HepG2 (cell line): ENCODE results near the gene AAR2. TPM values are rescaled to one million over a fixed set of nuclear protein-coding genes. Genes with fewer than 3 reads are reported as not detected.
A peak's percentile ranks its signal among the peaks of the same experiment; 100 is the strongest.

Experiments
- FOXJ3 ChIP-seq: sonication (generic); formaldehyde crosslinking; IDR thresholded peaks from 2 replicates; pipeline ENCODE4 v1.4.0; 2020; ENCODE audit warnings: missing genetic modification reagents, mild to moderate bottlenecking, borderline replicate concordance
- HINFP ChIP-seq: sonication (generic); formaldehyde crosslinking; IDR thresholded peaks from 2 replicates; pipeline ENCODE4 v1.4.0; 2020; ENCODE audit warnings: low read depth, mild to moderate bottlenecking, missing genetic modification reagents
- HNRNPK ChIP-seq: fragments of 200-400 bp; formaldehyde crosslinking; IDR thresholded peaks from 2 replicates; pipeline ENCODE4 v1.6.1; 2018; ENCODE audit warnings: low read length, low read depth, moderate library complexity, mild to moderate bottlenecking; ENCODE audit not compliant: poor library complexity, severe bottlenecking
- HOXD1 ChIP-seq: sonication (generic); formaldehyde crosslinking; IDR thresholded peaks from 2 replicates; pipeline ENCODE4 v1.5.0; 2020; ENCODE audit warnings: missing genetic modification reagents
- IKZF5 ChIP-seq: IDR thresholded peaks from 2 replicates; pipeline ENCODE4 v1.6.1; 2018; ENCODE audit warnings: missing genetic modification reagents, mild to moderate bottlenecking, missing compliant biosample characterization
- NAIF1 ChIP-seq: sonication (generic); formaldehyde crosslinking; IDR thresholded peaks from 2 replicates; pipeline ENCODE4 v1.5.0; 2020; ENCODE audit warnings: mild to moderate bottlenecking, missing genetic modification reagents, borderline replicate concordance
- PCBP1 ChIP-seq: fragments of 200-400 bp; formaldehyde crosslinking; IDR thresholded peaks from 2 replicates; pipeline ENCODE4 v1.6.1; 2017; ENCODE audit warnings: mild to moderate bottlenecking, low read depth, low read length, borderline replicate concordance
- PRMT3 ChIP-seq: sonication (generic); formaldehyde crosslinking; IDR thresholded peaks from 2 replicates; pipeline ENCODE4 v1.8.1; 2022; ENCODE audit warnings: low read depth, mild to moderate bottlenecking, moderate library complexity, missing genetic modification reagents, borderline replicate concordance
- USF2 ChIP-seq, 2 experiments: sonication (generic) in 1 of 2; formaldehyde crosslinking in 1 of 2; IDR thresholded peaks; 2 replicates each; pipeline versions ENCODE4 v1.5.1 to v1.6.1; 2011 to 2020; ENCODE audit warnings: borderline replicate concordance in 1 of 2, low read depth in 1 of 2, low read length in 1 of 2, mild to moderate bottlenecking in 1 of 2, missing genetic modification reagents in 1 of 2, moderate library complexity in 1 of 2
- ZNF234 ChIP-seq: sonication (generic); formaldehyde crosslinking; conservative IDR thresholded peaks from 2 replicates; pipeline ENCODE4 v1.5.1; 2020; ENCODE audit warnings: mild to moderate bottlenecking, missing genetic modification reagents
- ZNF326 ChIP-seq: sonication (generic); formaldehyde crosslinking; IDR thresholded peaks from 2 replicates; pipeline ENCODE4 v1.4.0; 2020; ENCODE audit warnings: missing genetic modification reagents, borderline replicate concordance
- ZNF609 ChIP-seq: sonication (generic); formaldehyde crosslinking; IDR thresholded peaks from 2 replicates; pipeline ENCODE4 v1.4.0; 2020; ENCODE audit warnings: mild to moderate bottlenecking, missing genetic modification reagents, borderline replicate concordance
- ZNF816 ChIP-seq: sonication (generic); formaldehyde crosslinking; IDR thresholded peaks from 2 replicates; pipeline ENCODE4 v1.8.0; 2022; ENCODE audit warnings: missing genetic modification reagents, mild to moderate bottlenecking, borderline replicate concordance
- ZSCAN9 ChIP-seq: IDR thresholded peaks from 2 replicates; pipeline ENCODE4 v1.6.1; 2016; ENCODE audit warnings: borderline replicate concordance
- polyA plus RNA-seq, 8 experiments: library from polyadenylated mRNA; depleted of rRNA in 3 of 8; stranded (reverse) in 7 of 8; unstranded in 1 of 8; fragments of >200 nt; fragmentation: Illumina TruSeq in 4 of 8; extraction: Trizol in 4 of 8; gene quantifications; 2 replicates each; pipeline versions ENCODE4 v1.2.1 to v1.2.3, GENCODE V29; 2011 to 2016; ENCODE audit warnings: low read depth in 4 of 8, missing spikeins in 1 of 8, mixed read lengths in 1 of 8; ENCODE audit not compliant: insufficient read depth in 1 of 8
- total RNA-seq, 5 experiments: library from RNA; depleted of rRNA; stranded (reverse); fragments of >200 nt; fragmentation: Illumina TruSeq; extraction: Trizol; gene quantifications; 2 replicates each; pipeline ENCODE4 v1.2.3, GENCODE V29; 2016; ENCODE audit warnings: low read depth in 1 of 5
- TF ChIP-seq, protein P1 (sequence below), 2 experiments: fragments of 450-650 bp in 1 of 2; sonication (generic) in 1 of 2; formaldehyde crosslinking; IDR thresholded peaks; 2 replicates each; pipeline versions ENCODE4 v1.5.0 to v1.8.0; 2020 to 2022; ENCODE audit warnings: mild to moderate bottlenecking in 1 of 2, missing genetic modification reagents in 1 of 2

The AAR2 gene
- total and polyA plus RNA-seq, 2 of the 13 experiments (the other 11 are each of a cell fraction or from before 2014, with no cell fraction given), result 45.2 to 46.2 TPM

DNA sequence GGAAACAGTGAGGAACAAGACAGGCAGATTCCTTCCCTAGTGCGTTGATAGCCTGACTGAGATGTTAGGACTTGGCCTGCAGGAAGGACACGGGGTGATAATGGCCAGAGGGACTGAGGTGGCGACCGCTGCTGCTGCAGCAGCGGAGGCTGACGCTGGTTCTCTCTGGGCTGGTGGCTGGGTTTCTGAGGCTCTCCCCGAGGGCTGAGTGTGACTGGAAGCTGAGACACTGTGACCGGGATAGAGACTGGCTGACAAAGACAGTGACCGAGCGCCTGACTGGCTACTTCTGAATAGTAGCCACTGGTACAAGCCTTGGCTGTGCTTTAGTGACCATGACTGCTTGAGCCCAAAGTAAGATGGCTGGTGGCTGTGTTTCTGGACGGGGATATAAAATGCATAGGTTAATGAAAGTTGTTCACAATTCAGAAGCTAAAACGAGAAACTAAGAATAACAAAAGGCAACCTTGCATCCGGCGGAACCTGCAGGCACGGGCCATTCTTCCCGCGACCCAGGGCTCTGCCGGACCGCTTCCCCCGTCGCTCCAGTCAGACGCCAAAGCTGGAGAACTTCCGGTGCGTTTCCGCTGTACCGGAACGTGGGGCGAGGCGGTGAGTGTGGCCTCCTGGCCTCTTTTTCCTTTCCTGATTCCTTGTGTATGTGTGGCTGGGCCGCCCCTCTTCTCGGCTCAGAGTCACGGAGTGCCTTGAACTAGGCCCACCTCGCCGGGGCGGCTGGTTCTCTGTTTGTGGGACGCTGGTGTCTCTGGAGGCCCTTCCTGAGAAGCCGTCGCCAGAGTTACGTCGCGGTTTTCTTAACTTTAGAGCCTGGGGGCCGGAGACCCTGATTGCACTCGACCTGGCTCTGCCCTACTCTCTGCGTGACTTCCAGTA is at the start of gene AAR2 (continued):
- TF ChIP-seq HINFP (CRISPR knock-in tag) (peak; percentile 91), ZNF234 (peak; percentile 93), NAIF1 (peak; percentile 55), ZSCAN9 (CRISPR knock-in tag) (peak; percentile 96), ZNF326 (CRISPR knock-in tag) (no peak; the same call in 1 of the 2 replicates), USF2 (IDR thresholded peaks at IDR 0.05; ENCODE audit: low read depth, low read length) (no peak), USF2 (CRISPR knock-in tag; IDR thresholded peaks at IDR 0.05; ENCODE audit: borderline replicate concordance) (peak; percentile 46; the same call in 1 of the 2 replicates), PRMT3 (CRISPR knock-in tag) (no peak; the same call in 1 of the 2 replicates), ZNF816 (CRISPR knock-in tag) (peak; percentile 46; the same call in 1 of the 2 replicates), HNRNPK (no peak), HOXD1 (peak; percentile 95), FOXJ3 (no peak; the same call in 1 of the 2 replicates), ZNF609 (peak; percentile 68; the same call in 1 of the 2 replicates), PCBP1 (peak; percentile 96), IKZF5 (peak; percentile 99)
- TF ChIP-seq, protein P1, sequence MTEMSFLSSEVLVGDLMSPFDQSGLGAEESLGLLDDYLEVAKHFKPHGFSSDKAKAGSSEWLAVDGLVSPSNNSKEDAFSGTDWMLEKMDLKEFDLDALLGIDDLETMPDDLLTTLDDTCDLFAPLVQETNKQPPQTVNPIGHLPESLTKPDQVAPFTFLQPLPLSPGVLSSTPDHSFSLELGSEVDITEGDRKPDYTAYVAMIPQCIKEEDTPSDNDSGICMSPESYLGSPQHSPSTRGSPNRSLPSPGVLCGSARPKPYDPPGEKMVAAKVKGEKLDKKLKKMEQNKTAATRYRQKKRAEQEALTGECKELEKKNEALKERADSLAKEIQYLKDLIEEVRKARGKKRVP (CRISPR knock-in tag; IDR thresholded peaks at IDR 0.05), result peak in 1 of 2 experiments; percentile 84; a peak in 2 of 4 replicates
